Keratinocyte (primary cell): Measurements from ENCODE around the gene IER2.

Source experiments
- EZH2 ChIP-seq: IDR thresholded peaks from one replicate; pipeline ENCODE4 v1.6.1; 2012; ENCODE audit warnings: inconsistent platforms, mild to moderate bottlenecking, low read length, moderate library complexity
- TF ChIP-seq, protein P1 (sequence below), 3 experiments: IDR thresholded peaks in 1 of 3; conservative IDR thresholded peaks in 1 of 3; optimal IDR thresholded peaks in 1 of 3; 2 replicates in 2 of 3; 3 replicates in 1 of 3; pipeline versions ENCODE3 to v1.5.1; 2011; ENCODE audit warnings: low read length in 3 of 3, mild to moderate bottlenecking in 3 of 3, moderate library complexity in 2 of 3, control low read depth in 1 of 3, inconsistent platforms in 1 of 3; ENCODE audit not compliant: insufficient read depth in 2 of 3; ENCODE audit errors: extremely low read depth in 1 of 3

- TF ChIP-seq, protein P1, sequence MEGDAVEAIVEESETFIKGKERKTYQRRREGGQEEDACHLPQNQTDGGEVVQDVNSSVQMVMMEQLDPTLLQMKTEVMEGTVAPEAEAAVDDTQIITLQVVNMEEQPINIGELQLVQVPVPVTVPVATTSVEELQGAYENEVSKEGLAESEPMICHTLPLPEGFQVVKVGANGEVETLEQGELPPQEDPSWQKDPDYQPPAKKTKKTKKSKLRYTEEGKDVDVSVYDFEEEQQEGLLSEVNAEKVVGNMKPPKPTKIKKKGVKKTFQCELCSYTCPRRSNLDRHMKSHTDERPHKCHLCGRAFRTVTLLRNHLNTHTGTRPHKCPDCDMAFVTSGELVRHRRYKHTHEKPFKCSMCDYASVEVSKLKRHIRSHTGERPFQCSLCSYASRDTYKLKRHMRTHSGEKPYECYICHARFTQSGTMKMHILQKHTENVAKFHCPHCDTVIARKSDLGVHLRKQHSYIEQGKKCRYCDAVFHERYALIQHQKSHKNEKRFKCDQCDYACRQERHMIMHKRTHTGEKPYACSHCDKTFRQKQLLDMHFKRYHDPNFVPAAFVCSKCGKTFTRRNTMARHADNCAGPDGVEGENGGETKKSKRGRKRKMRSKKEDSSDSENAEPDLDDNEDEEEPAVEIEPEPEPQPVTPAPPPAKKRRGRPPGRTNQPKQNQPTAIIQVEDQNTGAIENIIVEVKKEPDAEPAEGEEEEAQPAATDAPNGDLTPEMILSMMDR (optimal IDR thresholded peaks at IDR 0.05 in 1 of 3, IDR thresholded peaks at IDR 0.05 in 1 of 3, conservative IDR thresholded peaks at IDR 0.05 in 1 of 3; ENCODE audit: extremely low read depth in 1 of 3, insufficient read depth in 2 of 3, low read length in 3 of 3) = no peak
- no peak for TF ChIP-seq EZH2
Observed at GRCh38 chr19:13130886-13131490, 19.2 kb upstream of the IER2 start.
